ENCODE data around the gene CEMIP2. TPM values are rescaled to one million over a fixed set of nuclear protein-coding genes. Genes with fewer than 3 reads are reported as not detected.

Gene CEMIP2
- total and polyA plus RNA-seq, 2 donors (not counting 3 experiments of a cell fraction or from before 2014, with no cell fraction given) = 41.6 to 44.3 TPM

GRCh38 chr9:71638627-71639026, 129.7 kb downstream of the CEMIP2 start:
- BruUV-seq (replicated peaks) = no TSS peak
- ChIA-PET CTCF (interaction anchor here (1.1 to 3.2 kb wide), 5 partner anchors 8 to 79 kb away, joined by 3 to 23 read pairs (median 10); no protein-coding TSS in a partner anchor), POLR2A (no interaction called here)
- H3K27ac ChIP-seq (ENCODE audit: insufficient read depth, low read depth, low read length) = peak overlapping the region; percentile 57
- dilution Hi-C loops (cut with MboI; ENCODE audit: extremely low pct_ligation_motif_present, low sequenced_read_pairs) (no loop called here), intact Hi-C loops (cut with micrococcal nuclease) (loop anchor here (1.0 to 2.0 kb wide), 2 partner anchors 9 to 272 kb away; partner anchors contain the start of genes ABHD17B and C9orf85)
- H3K4me1 ChIP-seq (ENCODE audit: control insufficient read depth, extremely low read depth, insufficient read depth, low read length) = peaks cover 23% of the 10 kb centered on the region
- H3K79me2 ChIP-seq (ENCODE audit: control insufficient read depth, insufficient read depth, low read length) = no peaks in the 10 kb centered on the region
- no peaks in the 10 kb centered on the region for H3K36me3 ChIP-seq (ENCODE audit: control insufficient read depth in 2 of 2, extremely low read depth in 1 of 2, insufficient read depth in 2 of 2, low read length in 2 of 2)
- H2AFZ ChIP-seq (ENCODE audit: low read depth, low read length) = peak overlapping the region; percentile 76
- H3K27me3 ChIP-seq (ENCODE audit: control insufficient read depth in 2 of 2, insufficient read depth in 2 of 2, low read length in 2 of 2) = no peaks in the 10 kb centered on the region
- no peaks in the 10 kb centered on the region for H3K9me1 ChIP-seq (replicated peaks; ENCODE audit: control insufficient read depth, extremely low read depth, insufficient read depth, low read length)
- H4K20me1 ChIP-seq (replicated peaks; ENCODE audit: control insufficient read depth, extremely low read depth, insufficient read depth, low read length) = no peaks in the 10 kb centered on the region
- peak overlapping the region in 1 of 3 experiments; percentile 12 for H3K4me3 ChIP-seq (replicated peaks in 1 of 3; ENCODE audit: insufficient read depth in 1 of 3, low read depth in 1 of 3, low read length in 3 of 3)
- H3K9me3 ChIP-seq (replicated peaks; ENCODE audit: control insufficient read depth, insufficient read depth, low read length) = no peaks in the 10 kb centered on the region
- H3K9ac ChIP-seq (replicated peaks; ENCODE audit: extremely low read depth, insufficient read depth, low read length) = peak overlapping the region; percentile 32
- peak; percentile 72 for DNase-seq (ENCODE audit: low read depth, low spot score)
- H3K4me2 ChIP-seq (ENCODE audit: insufficient read depth, low read length) = peak overlapping the region; percentile 89
- no peak for TF ChIP-seq POLR2A (IDR thresholded peaks at IDR 0.05; ENCODE audit: low read depth, low read length)
- TF ChIP-seq GATA2 (IDR thresholded peaks at IDR 0.05; ENCODE audit: insufficient read depth, insufficient read length, low read depth, low read length) = peak; percentile 12
- TF ChIP-seq EZH2 (IDR thresholded peaks at IDR 0.05; ENCODE audit: borderline replicate concordance, low read depth, low read length, severe bottlenecking) = no peak
- no peak for TF ChIP-seq JUN (IDR thresholded peaks at IDR 0.05; ENCODE audit: borderline replicate concordance, insufficient read depth, insufficient read length, low read depth)
- no peak for TF ChIP-seq POLR2AphosphoS5 (IDR thresholded peaks at IDR 0.05; ENCODE audit: insufficient read depth, low read depth, low read length)
- FAIRE-seq = peak; percentile 72

DNA sequence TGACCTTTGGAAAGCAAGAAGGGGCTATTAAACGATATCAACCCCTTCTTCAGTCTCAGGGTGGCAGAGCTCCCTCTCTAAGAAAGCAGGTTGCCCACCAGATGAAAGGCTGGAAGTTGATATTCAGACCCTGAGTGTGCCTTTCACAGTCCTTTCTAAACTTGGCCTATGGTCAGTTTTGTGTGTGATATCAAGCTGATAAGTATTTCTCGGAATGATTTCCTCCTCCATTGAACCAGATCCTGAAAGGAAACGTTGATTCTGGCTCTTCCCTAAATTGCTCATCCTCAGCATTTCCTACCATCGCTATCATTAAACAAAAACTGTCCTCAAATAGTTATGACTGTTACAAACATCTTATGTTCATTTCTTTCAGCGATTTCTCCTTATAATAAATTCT, 130.4 kb downstream of the CEMIP2 start:
- H3K27me3 ChIP-seq (ENCODE audit: control insufficient read depth in 2 of 2, insufficient read depth in 2 of 2, low read length in 2 of 2) = no peaks in the 10 kb centered on the region
- CTCF ChIA-PET = interaction anchor here (0.9 to 3.2 kb wide), 4 partner anchors 9 to 80 kb away, joined by 3 to 23 read pairs (median 6); no protein-coding TSS in a partner anchor
- no peaks in the 10 kb centered on the region for H3K79me2 ChIP-seq (ENCODE audit: control insufficient read depth, insufficient read depth, low read length)
- DNase-seq (ENCODE audit: low read depth, low spot score) (peak; percentile 51), FAIRE-seq (peak; percentile 21)
- H3K36me3 ChIP-seq (ENCODE audit: control insufficient read depth in 2 of 2, extremely low read depth in 1 of 2, insufficient read depth in 2 of 2, low read length in 2 of 2) = no peaks in the 10 kb centered on the region
- no TSS peak for BruUV-seq (replicated peaks)
- POLR2A ChIA-PET = no interaction called here
- H3K27ac ChIP-seq (ENCODE audit: insufficient read depth, low read depth, low read length) = peak overlapping the region; percentile 57
- peak overlapping the region; percentile 89 for H3K4me2 ChIP-seq (ENCODE audit: insufficient read depth, low read length)
- intact Hi-C loops (cut with micrococcal nuclease) = loop anchor here (1.0 to 2.0 kb wide), 2 partner anchors 9 to 273 kb away; partner anchors contain the start of genes ABHD17B and C9orf85
- no peaks in the 10 kb centered on the region for H3K9me3 ChIP-seq (replicated peaks; ENCODE audit: control insufficient read depth, insufficient read depth, low read length)
- H2AFZ ChIP-seq (ENCODE audit: low read depth, low read length) = peak overlapping the region; percentile 76
- H3K4me1 ChIP-seq (ENCODE audit: control insufficient read depth, extremely low read depth, insufficient read depth, low read length) = peaks cover 19% of the 10 kb centered on the region
- no peak overlapping the region for H3K9ac ChIP-seq (replicated peaks; ENCODE audit: extremely low read depth, insufficient read depth, low read length)
- H4K20me1 ChIP-seq (replicated peaks; ENCODE audit: control insufficient read depth, extremely low read depth, insufficient read depth, low read length) = no peaks in the 10 kb centered on the region
- dilution Hi-C loops (cut with MboI; ENCODE audit: extremely low pct_ligation_motif_present, low sequenced_read_pairs) = no loop called here
- TF ChIP-seq GATA2 (IDR thresholded peaks at IDR 0.05; ENCODE audit: insufficient read depth, insufficient read length, low read depth, low read length) = peak; percentile 50
- TF ChIP-seq POLR2A (IDR thresholded peaks at IDR 0.05; ENCODE audit: low read depth, low read length) = no peak
- H3K9me1 ChIP-seq (replicated peaks; ENCODE audit: control insufficient read depth, extremely low read depth, insufficient read depth, low read length) = no peaks in the 10 kb centered on the region
- peak overlapping the region in 1 of 3 experiments; percentile 12 for H3K4me3 ChIP-seq (replicated peaks in 1 of 3; ENCODE audit: insufficient read depth in 1 of 3, low read depth in 1 of 3, low read length in 3 of 3)
